NCI-H2171 (cell line): ENCODE measurements around the gene SPR.
A peak's percentile ranks its signal among the peaks of the same experiment; 100 is the strongest.

Source experiments
- DNase-seq: peaks from one replicate; lab custom pipeline; 2025; lab: John Stamatoyannopoulos, UW

Gene SPR

DNA sequence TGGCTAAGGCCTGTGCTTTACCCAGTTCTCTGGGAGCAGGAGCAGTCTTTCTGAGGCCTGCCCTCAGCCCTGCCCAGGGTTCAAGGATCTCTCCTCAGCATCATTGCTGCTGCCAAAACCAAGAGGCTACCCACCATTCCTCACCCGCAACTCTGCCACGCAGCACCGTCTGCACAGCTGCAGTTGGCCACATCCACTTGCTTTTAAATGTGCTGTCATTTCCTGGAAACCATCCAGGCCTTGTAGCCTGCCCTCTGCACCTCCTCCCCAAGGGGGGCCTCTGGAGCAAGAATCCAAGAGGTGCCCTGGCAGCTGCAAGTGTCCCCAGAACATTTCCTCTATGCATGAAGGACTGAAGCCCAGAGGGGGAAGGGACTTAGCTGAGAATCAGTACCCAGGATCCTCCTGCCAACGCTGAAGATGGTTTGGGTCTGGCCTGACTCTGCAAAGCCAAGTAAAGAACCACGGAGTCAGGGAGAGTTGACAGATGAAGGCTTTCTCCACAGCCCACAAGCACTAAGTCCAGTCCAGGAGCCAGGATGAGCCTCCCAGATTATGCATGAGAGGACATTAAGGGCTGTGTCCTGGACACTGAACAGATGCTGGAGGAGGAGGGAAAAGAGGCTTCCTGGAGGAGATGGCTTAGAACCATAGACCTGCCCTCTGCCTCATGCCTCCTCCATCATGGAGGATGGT lies 45.0 kb downstream of the SPR start:
- no peak for DNase-seq

DNA sequence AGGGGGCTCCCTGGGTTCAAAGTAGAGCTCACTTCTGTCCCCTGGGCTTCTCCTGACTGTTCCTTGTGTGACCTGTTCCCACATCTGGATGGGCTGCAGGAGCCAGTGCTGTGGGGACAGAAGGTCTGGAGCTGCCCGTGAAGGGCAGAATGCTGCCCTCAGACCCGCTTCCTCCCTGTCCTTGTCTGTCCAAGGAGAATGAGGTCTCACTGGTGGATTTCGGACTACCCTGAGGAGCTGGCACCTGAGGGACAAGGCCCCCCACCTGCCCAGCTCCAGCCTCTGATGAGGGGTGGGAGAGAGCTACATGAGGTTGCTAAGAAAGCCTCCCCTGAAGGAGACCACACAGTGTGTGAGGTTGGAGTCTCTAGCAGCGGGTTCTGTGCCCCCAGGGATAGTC lies 45.6 kb downstream of the SPR start:
- no peak for DNase-seq

DNA sequence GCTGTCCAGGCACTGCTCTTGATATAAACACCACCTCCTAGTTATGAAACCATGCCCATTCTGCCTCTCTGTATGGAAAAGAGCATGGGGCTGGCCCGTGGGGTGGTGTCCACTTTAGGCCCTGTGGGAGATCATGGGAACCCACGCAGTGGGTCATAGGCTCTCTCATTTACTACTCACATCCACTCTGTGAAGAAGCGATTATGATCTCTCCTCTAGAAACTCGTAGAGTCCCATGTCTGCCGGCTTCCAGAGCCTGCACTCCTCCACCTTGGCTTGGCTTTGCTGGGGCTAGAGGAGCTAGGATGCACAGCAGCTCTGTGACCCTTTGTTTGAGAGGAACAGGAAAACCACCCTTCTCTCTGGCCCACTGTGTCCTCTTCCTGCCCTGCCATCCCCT lies 46.0 kb downstream of the SPR start:
- DNase-seq, result no peak

DNA sequence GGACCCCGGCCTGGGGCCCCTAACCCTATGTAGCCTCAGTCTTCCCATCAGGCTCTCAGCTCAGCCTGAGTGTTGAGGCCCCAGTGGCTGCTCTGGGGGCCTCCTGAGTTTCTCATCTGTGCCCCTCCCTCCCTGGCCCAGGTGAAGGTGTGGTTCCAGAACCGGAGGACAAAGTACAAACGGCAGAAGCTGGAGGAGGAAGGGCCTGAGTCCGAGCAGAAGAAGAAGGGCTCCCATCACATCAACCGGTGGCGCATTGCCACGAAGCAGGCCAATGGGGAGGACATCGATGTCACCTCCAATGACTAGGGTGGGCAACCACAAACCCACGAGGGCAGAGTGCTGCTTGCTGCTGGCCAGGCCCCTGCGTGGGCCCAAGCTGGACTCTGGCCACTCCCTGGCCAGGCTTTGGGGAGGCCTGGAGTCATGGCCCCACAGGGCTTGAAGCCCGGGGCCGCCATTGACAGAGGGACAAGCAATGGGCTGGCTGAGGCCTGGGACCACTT lies 46.5 kb downstream of the SPR start:
- no peak for DNase-seq

DNA sequence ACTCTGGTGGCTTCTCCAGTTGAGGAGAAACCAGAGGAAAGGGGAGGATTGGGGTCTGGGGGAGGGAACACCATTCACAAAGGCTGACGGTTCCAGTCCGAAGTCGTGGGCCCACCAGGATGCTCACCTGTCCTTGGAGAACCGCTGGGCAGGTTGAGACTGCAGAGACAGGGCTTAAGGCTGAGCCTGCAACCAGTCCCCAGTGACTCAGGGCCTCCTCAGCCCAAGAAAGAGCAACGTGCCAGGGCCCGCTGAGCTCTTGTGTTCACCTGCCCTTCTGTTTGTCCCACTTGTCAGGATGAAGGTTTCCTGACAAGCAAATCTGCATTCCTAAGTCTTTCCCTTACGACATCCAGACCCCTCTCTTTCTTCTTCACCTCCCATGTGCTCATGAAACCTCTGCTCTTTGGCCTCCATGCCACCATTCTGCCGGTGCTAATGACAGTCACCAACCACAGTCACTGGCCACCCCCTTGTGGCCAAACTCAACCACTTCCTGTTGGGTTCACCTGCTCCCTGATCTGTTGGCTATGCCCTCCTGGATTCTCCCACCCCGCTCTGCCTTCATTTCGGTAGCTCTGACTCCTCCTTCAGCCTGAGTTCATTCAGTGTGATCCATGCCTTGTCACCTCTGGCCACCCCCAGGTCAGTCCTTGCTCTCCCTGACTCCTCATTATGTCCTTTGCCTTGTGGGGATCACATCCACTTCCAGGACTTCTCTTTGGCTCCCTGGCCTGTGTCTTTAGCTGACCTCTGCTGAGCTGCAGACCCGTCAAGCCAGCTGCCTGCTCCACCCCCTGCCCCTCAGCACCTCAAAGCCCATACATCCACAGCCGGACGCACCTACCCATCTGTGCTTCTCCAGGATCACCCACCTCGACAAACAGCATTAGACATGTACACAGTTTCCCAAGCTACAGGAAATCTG lies 47.7 kb downstream of the SPR start:
- no peak for DNase-seq

DNA sequence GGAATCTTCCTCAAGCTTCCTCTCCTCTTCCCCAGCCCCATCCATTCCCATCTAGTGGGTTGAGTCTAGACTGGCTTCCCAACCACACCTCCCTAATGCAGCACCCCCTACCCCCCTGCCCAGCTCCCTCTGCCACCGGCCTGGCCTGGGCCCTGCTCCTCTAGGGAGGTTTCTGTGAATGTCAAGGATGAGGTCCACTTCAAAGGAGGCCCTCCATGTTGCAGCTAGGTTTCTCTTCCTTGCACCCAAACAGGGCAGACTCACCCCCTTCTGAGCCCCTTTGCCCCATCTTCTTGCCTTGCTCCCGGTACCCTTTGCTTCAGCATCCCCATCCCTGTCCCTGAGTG lies 48.4 kb downstream of the SPR start:
- no peak for DNase-seq

DNA sequence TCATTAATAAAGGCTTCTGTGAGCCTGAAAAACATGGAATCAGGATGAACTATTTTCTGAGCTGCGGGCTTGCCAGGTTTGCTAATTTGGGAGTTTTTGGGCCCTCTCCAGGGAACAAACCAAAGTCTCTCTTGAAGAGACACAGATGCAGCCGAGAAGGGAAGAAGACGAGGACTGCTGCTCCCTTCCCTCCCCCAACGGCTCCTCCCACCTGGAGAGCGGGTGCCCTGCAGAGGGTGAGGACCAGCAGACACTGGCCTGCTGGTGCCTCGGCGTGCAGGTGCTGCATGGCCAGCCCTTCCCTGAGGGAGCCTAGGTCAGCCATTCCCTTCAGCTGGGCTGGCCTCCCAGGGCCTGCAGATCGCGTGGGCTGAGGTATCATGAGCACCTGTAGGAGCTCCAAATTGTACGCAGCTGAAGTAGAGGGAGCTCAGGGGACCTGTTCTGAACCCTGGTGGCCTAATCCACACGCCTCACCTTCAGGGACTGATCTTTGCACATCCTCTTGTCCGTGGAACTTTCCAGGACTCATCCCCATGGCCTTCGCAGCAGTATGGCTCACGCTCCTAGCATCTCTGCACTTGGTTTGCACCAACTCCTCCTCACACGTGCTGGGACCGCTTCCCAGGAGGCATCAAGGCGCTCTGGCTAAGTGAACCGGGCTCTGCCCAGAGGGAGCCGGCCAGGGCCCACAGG lies 49.6 kb downstream of the SPR start:
- DNase-seq, result no peak

DNA sequence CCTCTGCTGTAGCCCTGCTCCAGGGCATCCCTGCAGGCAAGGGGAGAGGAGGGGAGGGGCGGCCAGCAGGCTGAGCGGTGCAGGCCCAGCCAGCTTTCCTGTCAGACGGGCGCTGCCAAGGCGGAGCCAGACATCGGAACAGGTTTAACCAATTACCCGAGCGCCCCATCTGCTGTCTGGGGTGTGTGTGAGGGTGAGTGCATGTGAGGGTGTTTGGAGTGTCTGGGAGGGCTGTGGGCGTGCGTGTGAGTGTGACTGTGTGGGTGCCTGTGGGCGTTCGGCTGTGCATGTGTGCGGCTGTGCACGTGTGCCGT lies 50.1 kb downstream of the SPR start:
- DNase-seq, result peak; percentile 74

DNA sequence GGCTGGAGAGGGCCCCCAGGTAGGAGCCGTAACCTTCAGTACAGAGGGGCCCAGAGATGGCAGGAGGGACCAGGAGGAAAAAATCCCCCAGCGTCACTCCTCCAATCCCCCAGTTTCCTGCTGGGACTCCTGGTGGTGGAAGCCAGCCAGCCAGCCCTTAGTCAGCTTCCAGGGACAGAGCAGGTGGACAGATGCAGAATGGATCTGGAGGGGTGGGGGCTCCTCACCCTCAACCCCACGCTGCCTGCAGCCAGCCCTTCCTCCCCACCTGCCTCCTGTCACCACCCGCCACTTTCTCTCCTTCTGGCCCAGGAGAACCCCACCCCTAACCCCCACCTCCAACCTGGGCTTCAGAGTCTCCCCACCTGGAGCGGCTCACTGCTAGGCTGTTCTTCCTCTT lies 51.2 kb downstream of the SPR start:
- DNase-seq, result no peak

DNA sequence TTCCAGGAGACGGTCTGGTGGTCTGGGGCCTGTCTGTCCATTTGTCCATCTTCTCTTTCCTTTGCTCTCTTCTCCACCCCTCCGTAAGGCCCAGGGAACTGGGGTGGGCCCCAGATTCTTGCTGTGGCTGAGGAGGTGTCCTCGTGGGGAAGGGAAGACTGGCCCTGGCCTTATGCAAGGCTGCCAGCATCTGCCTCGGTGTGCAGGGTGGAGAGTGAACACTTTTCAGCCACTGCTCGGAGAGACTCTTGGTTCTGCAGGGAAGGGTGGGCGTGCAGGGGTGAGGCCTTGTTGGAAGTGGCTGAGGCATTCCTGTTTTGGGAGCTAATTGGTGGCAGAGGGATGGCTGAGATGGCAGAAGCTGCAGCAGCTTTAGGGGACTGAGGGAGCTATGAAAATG lies 53.2 kb downstream of the SPR start:
- no peak for DNase-seq

DNA sequence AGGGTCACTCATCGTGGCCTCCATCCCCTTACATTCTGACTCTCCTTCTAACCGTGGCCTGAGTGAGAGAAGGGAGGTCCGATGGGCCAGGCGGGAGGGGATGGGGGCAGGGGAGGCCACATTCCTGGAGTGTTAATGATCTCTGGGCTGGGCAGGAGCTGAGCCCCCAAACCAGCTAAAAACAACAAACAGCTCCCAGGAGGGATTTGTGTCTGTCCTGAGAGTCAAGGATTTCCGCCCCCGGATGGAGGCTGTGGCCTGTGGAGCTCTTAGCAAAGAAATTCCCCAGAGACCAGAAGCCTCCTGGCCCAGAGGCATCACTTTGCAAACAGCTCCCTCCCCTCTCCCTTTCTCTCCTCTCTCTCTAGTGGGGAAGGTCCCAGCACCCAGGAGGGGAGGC lies 53.6 kb downstream of the SPR start:
- peak; percentile 31 for DNase-seq
